HK-2 (cell line): ENCODE data around the gene ZNF423.

Source experiments
- DNase-seq: peaks from one replicate; pipeline ENCODE4 v3.0.0-alpha.2; 2018; ENCODE audit not compliant: unreplicated experiment

Gene ZNF423

GRCh38 chr16:49531425-49531824 is 324.5 kb downstream of the ZNF423 start:
- no peak for DNase-seq

- DNase-seq, result no peak
Measured at GRCh38 chr16:49530427-49530970, 325.4 kb downstream of the ZNF423 start.

GRCh38 chr16:49529411-49530045 is 326.4 kb downstream of the ZNF423 start:
- no peak for DNase-seq

- no peak for DNase-seq
Measured at GRCh38 chr16:49528866-49529288, 327.0 kb downstream of the ZNF423 start.

- no peak for DNase-seq
Measured at GRCh38 chr16:49528060-49528865, 327.6 kb downstream of the ZNF423 start.

- DNase-seq, result no peak
Measured at GRCh38 chr16:49527611-49528010, 328.3 kb downstream of the ZNF423 start.

GRCh38 chr16:49526860-49527365 is 329.0 kb downstream of the ZNF423 start:
- DNase-seq, result no peak

- no peak for DNase-seq
Measured at GRCh38 chr16:49524947-49525315, 331.0 kb downstream of the ZNF423 start.

GRCh38 chr16:49524216-49524946 is 331.5 kb downstream of the ZNF423 start:
- DNase-seq, result no peak

- DNase-seq, result no peak
Measured at GRCh38 chr16:49523435-49524159, 332.3 kb downstream of the ZNF423 start.

- DNase-seq, result no peak
Measured at GRCh38 chr16:49521734-49522325, 334.1 kb downstream of the ZNF423 start.

- no peak for DNase-seq
Measured at GRCh38 chr16:49520492-49521038, 335.3 kb downstream of the ZNF423 start.

GRCh38 chr16:49519741-49520140 is 336.2 kb downstream of the ZNF423 start:
- no peak for DNase-seq

- DNase-seq, result no peak
Measured at GRCh38 chr16:49519008-49519656, 336.8 kb downstream of the ZNF423 start.

- DNase-seq, result no peak
Measured at GRCh38 chr16:49516382-49517036, 339.4 kb downstream of the ZNF423 start.

- DNase-seq, result no peak
Measured at GRCh38 chr16:49515861-49516260, 340.1 kb downstream of the ZNF423 start.

- DNase-seq, result no peak
Measured at GRCh38 chr16:49515016-49515565, 340.8 kb downstream of the ZNF423 start.

- DNase-seq, result no peak
Measured at GRCh38 chr16:49514073-49514980, 341.6 kb downstream of the ZNF423 start.
